Astrocyte (in vitro differentiated cells and primary cell): ENCODE data around the gene F10. TPM values are rescaled to one million over a fixed set of nuclear protein-coding genes. Genes with fewer than 3 reads are reported as not detected.

Experiments
- DNase-seq: peaks from one replicate; pipeline ENCODE4 v3.0.0-alpha.2; 2010; ENCODE audit warnings: low read depth
- FAIRE-seq: peaks from 2 replicates; lab custom pipeline; 2011; peaks lifted over from hg19 to GRCh38; lab: Jason Lieb, UNC
- H2AFZ ChIP-seq: 2 replicates; pipeline ENCODE4 v1.6.0; 2012; ENCODE audit warnings: low read depth, low read length, inconsistent platforms
- H3K27ac ChIP-seq: 2 replicates; pipeline ENCODE4 v1.5.1; 2011; ENCODE audit warnings: low read depth, low read length, inconsistent platforms
- H3K27me3 ChIP-seq: 2 replicates; pipeline ENCODE4 v1.6.0; 2011; ENCODE audit warnings: low read length, inconsistent platforms; ENCODE audit not compliant: insufficient read depth
- H3K36me3 ChIP-seq: 2 replicates; pipeline ENCODE4 v1.5.1; 2011; ENCODE audit warnings: low read length, inconsistent platforms; ENCODE audit not compliant: insufficient read depth
- H3K4me1 ChIP-seq: 2 replicates; pipeline ENCODE4 v1.5.1; 2011; ENCODE audit warnings: low read length, inconsistent platforms; ENCODE audit not compliant: insufficient read depth
- H3K4me2 ChIP-seq: 2 replicates; pipeline ENCODE4 v1.6.0; 2012; ENCODE audit warnings: low read length, inconsistent platforms
- H3K4me3 ChIP-seq: 2 replicates; pipeline ENCODE4 v1.5.1; 2011; ENCODE audit warnings: low read depth, mild to moderate bottlenecking, low read length, inconsistent platforms; ENCODE audit not compliant: insufficient read depth
- H3K79me2 ChIP-seq: 2 replicates; pipeline ENCODE4 v1.6.0; 2012; ENCODE audit warnings: mild to moderate bottlenecking, low read length, inconsistent platforms; ENCODE audit not compliant: insufficient read depth
- H3K9ac ChIP-seq: 2 replicates; pipeline ENCODE4 v1.6.0; 2012; ENCODE audit warnings: mild to moderate bottlenecking, low read length, inconsistent platforms
- H3K9me3 ChIP-seq: 2 replicates; pipeline ENCODE4 v1.5.1; 2012; ENCODE audit warnings: low read depth, mild to moderate bottlenecking, low read length, inconsistent platforms; ENCODE audit not compliant: insufficient read depth
- H4K20me1 ChIP-seq: 2 replicates; pipeline ENCODE4 v1.6.0; 2012; ENCODE audit warnings: low read length, inconsistent platforms; ENCODE audit not compliant: insufficient read depth
- H3K27ac Mint-ChIP-seq: one replicate; pipeline ENCODE4 v1.8.0; 2021; ENCODE audit warnings: mild to moderate bottlenecking, mixed read lengths; ENCODE audit not compliant: unreplicated experiment
- H3K27me3 Mint-ChIP-seq: one replicate; pipeline ENCODE4 v1.8.0; 2021; ENCODE audit warnings: low read depth, mixed read lengths; ENCODE audit not compliant: unreplicated experiment
- H3K36me3 Mint-ChIP-seq: one replicate; pipeline ENCODE4 v1.8.0; 2021; ENCODE audit warnings: low read depth, mixed read lengths; ENCODE audit not compliant: unreplicated experiment
- H3K4me1 Mint-ChIP-seq: one replicate; pipeline ENCODE4 v1.8.0; 2021; ENCODE audit warnings: low read depth, mixed read lengths; ENCODE audit not compliant: unreplicated experiment
- H3K4me3 Mint-ChIP-seq: one replicate; pipeline ENCODE4 v1.8.0; 2021; ENCODE audit warnings: mild to moderate bottlenecking, moderate library complexity, mixed read lengths; ENCODE audit not compliant: unreplicated experiment
- H3K9me3 Mint-ChIP-seq: one replicate; pipeline ENCODE4 v1.8.0; 2021; ENCODE audit warnings: mild to moderate bottlenecking, mixed read lengths; ENCODE audit not compliant: unreplicated experiment
- CTCF ChIP-seq: IDR thresholded peaks from 2 replicates; pipeline ENCODE4 v1.5.1; 2011; ENCODE audit warnings: low read depth, mild to moderate bottlenecking, inconsistent platforms, low read length, moderate library complexity; ENCODE audit not compliant: insufficient read depth
- EZH2 ChIP-seq: IDR thresholded peaks from 2 replicates; pipeline ENCODE4 v1.6.1; 2012; ENCODE audit warnings: mild to moderate bottlenecking, low read length, inconsistent platforms; ENCODE audit not compliant: insufficient read depth
- total RNA-seq: library from RNA; stranded (reverse); gene quantifications from 2 replicates; pipeline ENCODE4 v1.2.1, GENCODE V29; 2021

The F10 gene
- total RNA-seq, 1 donor from 2014 or later: 0.45 TPM

- TF ChIP-seq CTCF: no peak
- TF ChIP-seq EZH2: no peak
These were observed 23.5 kb downstream of the F10 start for GRCh38 chr13:113145911-113146598.

GRCh38 chr13:113146750-113147149 lies 24.2 kb downstream of the F10 start:
- Histone ChIP-seq H3K27ac (no peak overlapping the region), H2AFZ (no peak overlapping the region), H4K20me1 (no peaks in the 10 kb centered on the region), H3K4me1 (no peaks in the 10 kb centered on the region), H3K9ac (no peak overlapping the region), H3K9me3 (no peaks in the 10 kb centered on the region), H3K27me3 (no peaks in the 10 kb centered on the region), H3K79me2 (no peaks in the 10 kb centered on the region), H3K36me3 (no peaks in the 10 kb centered on the region), H3K4me3 (no peak overlapping the region), H3K4me2 (no peak overlapping the region)
- no peak overlapping the region for H3K27ac Mint-ChIP-seq
- TF ChIP-seq EZH2 (no peak), CTCF (no peak)
- DNase-seq (no peak), FAIRE-seq (no peak)
- peaks cover 2% of the 10 kb centered on the region for H3K9me3 Mint-ChIP-seq
- H3K4me3 Mint-ChIP-seq: no peak overlapping the region
- H3K36me3 Mint-ChIP-seq: peaks cover 4% of the 10 kb centered on the region
- no peaks in the 10 kb centered on the region for H3K4me1 Mint-ChIP-seq
- H3K27me3 Mint-ChIP-seq: peaks cover 34% of the 10 kb centered on the region

More at GRCh38 chr13:113145911-113146598, 23.5 kb downstream of the F10 start:
- no peaks in the 10 kb centered on the region for H3K4me1 ChIP-seq
- FAIRE-seq (no peak), DNase-seq (no peak)
- H3K9ac ChIP-seq: no peak overlapping the region
- H3K27ac Mint-ChIP-seq: no peak overlapping the region
- H3K27me3 Mint-ChIP-seq: peaks cover 28% of the 10 kb centered on the region
- no peak overlapping the region for H3K27ac ChIP-seq
- H3K36me3 Mint-ChIP-seq: peaks cover 3% of the 10 kb centered on the region
- no peaks in the 10 kb centered on the region for H3K9me3 ChIP-seq
- no peaks in the 10 kb centered on the region for H3K4me1 Mint-ChIP-seq
- peaks cover under 1% of the 10 kb centered on the region for H3K9me3 Mint-ChIP-seq
- H3K4me3 Mint-ChIP-seq: no peak overlapping the region
- H3K36me3 ChIP-seq: no peaks in the 10 kb centered on the region
- H3K4me2 ChIP-seq: no peak overlapping the region
- no peaks in the 10 kb centered on the region for H3K79me2 ChIP-seq
- H3K4me3 ChIP-seq: no peak overlapping the region
- no peak overlapping the region for H2AFZ ChIP-seq
- no peaks in the 10 kb centered on the region for H3K27me3 ChIP-seq
- H4K20me1 ChIP-seq: no peaks in the 10 kb centered on the region

- H3K27ac ChIP-seq: no peak overlapping the region
- TF ChIP-seq EZH2 (no peak), CTCF (no peak)
- H3K27me3 Mint-ChIP-seq: peaks cover 37% of the 10 kb centered on the region
- no peaks in the 10 kb centered on the region for H3K79me2 ChIP-seq
- no peak overlapping the region for H3K4me3 ChIP-seq
- peaks cover 4% of the 10 kb centered on the region for H3K36me3 Mint-ChIP-seq
- no peak overlapping the region for H3K4me3 Mint-ChIP-seq
- H3K9me3 Mint-ChIP-seq: peaks cover 2% of the 10 kb centered on the region
- H3K9me3 ChIP-seq: no peaks in the 10 kb centered on the region
- H3K4me1 Mint-ChIP-seq: peaks cover under 1% of the 10 kb centered on the region
- no peak for FAIRE-seq
- no peak overlapping the region for H3K9ac ChIP-seq
- H3K27me3 ChIP-seq: no peaks in the 10 kb centered on the region
- H3K4me2 ChIP-seq: no peak overlapping the region
- H3K4me1 ChIP-seq: no peaks in the 10 kb centered on the region
- H3K36me3 ChIP-seq: no peaks in the 10 kb centered on the region
- DNase-seq: no peak
- H2AFZ ChIP-seq: no peak overlapping the region
- no peaks in the 10 kb centered on the region for H4K20me1 ChIP-seq
- H3K27ac Mint-ChIP-seq: no peak overlapping the region
These were observed 24.6 kb downstream of the F10 start for GRCh38 chr13:113147206-113147605.
